Fibroblast of lung (primary cell): ENCODE measurements around the gene CDYL.

Experiments used
- EZH2 ChIP-seq: IDR thresholded peaks from 2 replicates; pipeline ENCODE4 v1.5.1; 2012; ENCODE audit warnings: low read length, control low read depth, mild to moderate bottlenecking; ENCODE audit errors: missing control alignments
- TF ChIP-seq, protein P1 (sequence below), 2 donors: IDR thresholded peaks in 1 of 2; conservative IDR thresholded peaks in 1 of 2; 1 replicate in 1 of 2; 2 replicates in 1 of 2; pipeline ENCODE4 v1.5.1; 2011 to 2012; ENCODE audit warnings: low read length in 2 of 2, control low read depth in 1 of 2, inconsistent platforms in 1 of 2, low read depth in 1 of 2, mild to moderate bottlenecking in 1 of 2

DNA sequence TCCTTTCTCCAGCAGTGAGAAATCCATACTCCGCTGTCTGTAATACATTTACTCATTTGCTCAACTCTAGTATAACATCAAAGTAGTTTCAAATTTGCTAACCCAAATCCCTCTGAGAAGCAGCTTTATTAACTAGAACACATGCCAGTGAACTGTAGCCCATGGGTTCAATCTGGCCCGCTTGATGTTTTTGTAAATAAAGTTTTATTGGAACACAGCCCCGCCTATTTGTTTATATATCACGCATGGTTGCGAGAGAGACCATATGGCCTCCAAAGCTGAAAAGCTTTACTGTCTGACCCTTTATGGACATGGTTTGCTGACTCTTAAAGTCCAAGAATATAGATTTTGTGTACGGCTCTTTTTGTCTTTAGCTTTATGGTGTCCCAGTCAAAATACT lies 32.2 kb downstream of the CDYL start:
- TF ChIP-seq, protein P1, sequence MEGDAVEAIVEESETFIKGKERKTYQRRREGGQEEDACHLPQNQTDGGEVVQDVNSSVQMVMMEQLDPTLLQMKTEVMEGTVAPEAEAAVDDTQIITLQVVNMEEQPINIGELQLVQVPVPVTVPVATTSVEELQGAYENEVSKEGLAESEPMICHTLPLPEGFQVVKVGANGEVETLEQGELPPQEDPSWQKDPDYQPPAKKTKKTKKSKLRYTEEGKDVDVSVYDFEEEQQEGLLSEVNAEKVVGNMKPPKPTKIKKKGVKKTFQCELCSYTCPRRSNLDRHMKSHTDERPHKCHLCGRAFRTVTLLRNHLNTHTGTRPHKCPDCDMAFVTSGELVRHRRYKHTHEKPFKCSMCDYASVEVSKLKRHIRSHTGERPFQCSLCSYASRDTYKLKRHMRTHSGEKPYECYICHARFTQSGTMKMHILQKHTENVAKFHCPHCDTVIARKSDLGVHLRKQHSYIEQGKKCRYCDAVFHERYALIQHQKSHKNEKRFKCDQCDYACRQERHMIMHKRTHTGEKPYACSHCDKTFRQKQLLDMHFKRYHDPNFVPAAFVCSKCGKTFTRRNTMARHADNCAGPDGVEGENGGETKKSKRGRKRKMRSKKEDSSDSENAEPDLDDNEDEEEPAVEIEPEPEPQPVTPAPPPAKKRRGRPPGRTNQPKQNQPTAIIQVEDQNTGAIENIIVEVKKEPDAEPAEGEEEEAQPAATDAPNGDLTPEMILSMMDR (conservative IDR thresholded peaks at IDR 0.05 in 1 of 2, IDR thresholded peaks at IDR 0.05 in 1 of 2; ENCODE audit: low read depth in 1 of 2, low read length in 2 of 2) = no peak
- TF ChIP-seq EZH2 = no peak
